ENCODE measurements around the gene NBPF12. TPM values are rescaled to one million over a fixed set of nuclear protein-coding genes. Genes with fewer than 3 reads are reported as not detected.
"Not testable (repeated sequence)": the region's sequence is repeated elsewhere in the genome, so short reads cannot be mapped to it uniquely, and the experiment has no call there.

The NBPF12 gene
- total RNA-seq, 1 experiment from 2014 or later = 8.0 TPM

DNA sequence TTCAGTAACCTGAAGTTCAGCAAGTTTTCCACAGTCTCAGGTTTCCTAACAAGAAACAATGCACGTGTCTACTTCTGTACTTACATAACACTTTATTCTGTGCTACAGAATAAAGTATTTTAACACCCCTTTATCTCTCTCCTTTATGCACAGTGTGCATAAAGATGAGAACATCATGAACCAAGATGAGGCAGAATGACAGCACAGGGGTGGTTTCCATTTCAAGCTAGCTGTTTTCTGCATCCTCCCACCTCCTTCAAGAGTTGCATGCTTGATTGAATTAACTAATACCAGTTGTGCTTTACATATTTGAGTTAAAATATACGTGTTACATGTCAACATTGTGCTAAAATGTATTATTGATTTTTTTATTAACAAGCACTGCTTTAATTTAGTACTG is 14.0 kb upstream of the NBPF12 start:
- not testable (repeated sequence) for H4K91ac ChIP-seq (ENCODE audit: insufficient read length, low read depth, low read length); H3K4me1 Mint-ChIP-seq; H3K4me2 ChIP-seq (ENCODE audit: insufficient read depth, insufficient read length, low read length); H3K14ac ChIP-seq (ENCODE audit: insufficient read depth, low read length); H3K79me2 ChIP-seq (ENCODE audit: insufficient read depth, low read length); H3K9me3 ChIP-seq (ENCODE audit: control insufficient read depth, low read depth, low read length); H3K79me1 ChIP-seq (ENCODE audit: insufficient read depth, low read depth, low read length, poor library complexity, severe bottlenecking); H3K9me3 Mint-ChIP-seq; H3K27me3 ChIP-seq (ENCODE audit: insufficient read depth, low read length); H2BK5ac ChIP-seq (ENCODE audit: insufficient read length, low read length); H3K9ac ChIP-seq (ENCODE audit: extremely low read depth, insufficient read length, low read length); H2BK15ac ChIP-seq (ENCODE audit: low read depth, low read length); H2AFZ ChIP-seq (ENCODE audit: low read length); H3K27ac ChIP-seq (ENCODE audit: insufficient read length, low read depth, low read length); H3K23me2 ChIP-seq (ENCODE audit: insufficient read length, low read depth, low read length, poor library complexity, severe bottlenecking); H3K23ac ChIP-seq (ENCODE audit: insufficient read length, low read depth, low read length); H4K20me1 ChIP-seq (ENCODE audit: control insufficient read depth, insufficient read depth, insufficient read length); H3K36me3 Mint-ChIP-seq (ENCODE audit: insufficient read depth in 1 of 3, low read depth in 3 of 3); H3K4me1 ChIP-seq (ENCODE audit: insufficient read depth, low read length); H3T11ph ChIP-seq (ENCODE audit: low read length); H2BK20ac ChIP-seq (ENCODE audit: low read depth, low read length, poor library complexity, severe bottlenecking); H3K56ac ChIP-seq (ENCODE audit: insufficient read length, low read depth, low read length); H4K8ac ChIP-seq (replicated peaks; ENCODE audit: insufficient read length, low read depth, low read length); H4K5ac ChIP-seq (ENCODE audit: insufficient read length, low read depth, low read length); H3K27me3 Mint-ChIP-seq (ENCODE audit: low read depth); H2BK12ac ChIP-seq (ENCODE audit: insufficient read length, low read depth, low read length); H3K4me3 Mint-ChIP-seq; H3K4ac ChIP-seq (ENCODE audit: low read depth, low read length); H3K18ac ChIP-seq (ENCODE audit: insufficient read length, low read depth, low read length); H3K27ac Mint-ChIP-seq; H2BK120ac ChIP-seq (ENCODE audit: low read depth, low read length, poor library complexity, severe bottlenecking); DNase-seq; H2AK5ac ChIP-seq (ENCODE audit: insufficient read length, low read length)
- WGBS (ENCODE audit: extremely low coverage, insufficient read length, low lambda C conversion rate) = no CpG with 5 or more reads among the region's 2 CpGs

DNA sequence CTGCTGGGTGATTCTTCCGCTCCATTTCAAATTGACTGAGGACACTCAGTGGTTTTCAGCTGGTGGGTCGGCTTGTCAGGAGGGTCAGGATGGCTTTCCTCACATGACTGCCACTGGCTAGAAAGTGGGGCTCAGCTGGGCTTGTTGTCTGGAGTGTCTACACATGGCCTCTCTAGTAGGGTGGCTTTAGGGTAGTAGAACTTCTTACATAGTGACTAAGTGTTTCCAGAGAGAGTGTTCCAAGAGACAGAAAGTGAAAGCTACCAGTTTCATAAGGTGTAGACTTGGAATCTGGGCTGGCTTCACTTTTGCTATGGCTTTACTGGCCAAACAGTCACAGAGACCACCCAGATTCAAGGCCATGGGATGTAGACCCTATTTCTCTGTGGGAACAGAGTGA is 11.7 kb upstream of the NBPF12 start:
- not testable (repeated sequence) for H3K18ac ChIP-seq (ENCODE audit: insufficient read length, low read depth, low read length); H3K4me1 Mint-ChIP-seq; H3K27me3 ChIP-seq (ENCODE audit: insufficient read depth, low read length); H3K4me3 Mint-ChIP-seq; H3K27ac Mint-ChIP-seq; H2BK15ac ChIP-seq (ENCODE audit: low read depth, low read length); H3K56ac ChIP-seq (ENCODE audit: insufficient read length, low read depth, low read length); H4K5ac ChIP-seq (ENCODE audit: insufficient read length, low read depth, low read length); H4K8ac ChIP-seq (replicated peaks; ENCODE audit: insufficient read length, low read depth, low read length); H3K27me3 Mint-ChIP-seq (ENCODE audit: low read depth); H3K27ac ChIP-seq (ENCODE audit: insufficient read length, low read depth, low read length); H2BK20ac ChIP-seq (ENCODE audit: low read depth, low read length, poor library complexity, severe bottlenecking); H2AK5ac ChIP-seq (ENCODE audit: insufficient read length, low read length); DNase-seq; H3K9me3 Mint-ChIP-seq; H3K79me1 ChIP-seq (ENCODE audit: insufficient read depth, low read depth, low read length, poor library complexity, severe bottlenecking); H3K23ac ChIP-seq (ENCODE audit: insufficient read length, low read depth, low read length); H2BK5ac ChIP-seq (ENCODE audit: insufficient read length, low read length); H3K4ac ChIP-seq (ENCODE audit: low read depth, low read length); H2BK12ac ChIP-seq (ENCODE audit: insufficient read length, low read depth, low read length); H3K4me1 ChIP-seq (ENCODE audit: insufficient read depth, low read length); H3K14ac ChIP-seq (ENCODE audit: insufficient read depth, low read length); H2BK120ac ChIP-seq (ENCODE audit: low read depth, low read length, poor library complexity, severe bottlenecking); H3T11ph ChIP-seq (ENCODE audit: low read length); H2AFZ ChIP-seq (ENCODE audit: low read length); H4K20me1 ChIP-seq (ENCODE audit: control insufficient read depth, insufficient read depth, insufficient read length); H3K9me3 ChIP-seq (ENCODE audit: control insufficient read depth, low read depth, low read length); H4K91ac ChIP-seq (ENCODE audit: insufficient read length, low read depth, low read length); H3K79me2 ChIP-seq (ENCODE audit: insufficient read depth, low read length); H3K9ac ChIP-seq (ENCODE audit: extremely low read depth, insufficient read length, low read length); H3K36me3 Mint-ChIP-seq (ENCODE audit: insufficient read depth in 1 of 3, low read depth in 3 of 3); H3K4me2 ChIP-seq (ENCODE audit: insufficient read depth, insufficient read length, low read length); H3K23me2 ChIP-seq (ENCODE audit: insufficient read length, low read depth, low read length, poor library complexity, severe bottlenecking)
- no CpG with 5 or more reads among the region's 2 CpGs for WGBS (ENCODE audit: extremely low coverage, insufficient read length, low lambda C conversion rate)
